ENCODE data around the gene CEBPB. TPM values are rescaled to one million over a fixed set of nuclear protein-coding genes. Genes with fewer than 3 reads are reported as not detected.
"Not testable (repeated sequence)": the region's sequence is repeated elsewhere in the genome, so short reads cannot be mapped to it uniquely, and the experiment has no call there.

Gene CEBPB
- total RNA-seq, 4 donors from 2014 or later: 105 to 195 (median 144) TPM

GRCh38 chr20:50200482-50201104 lies 10.0 kb downstream of the CEBPB start:
- 96% methylated on average over 3 of the region's 6 CpGs for WGBS
- Histone ChIP-seq H3K36me3 (no peaks in the 10 kb centered on the region), H3K4me1 (peaks cover 0 to 11% (median 6%) of the 10 kb centered on the region in 4 donors), H3K27me3 (no peaks in the 10 kb centered on the region), H3K4me3 (no peak overlapping the region), H3K9me3 (peaks cover 0 to 6% (median 0%) of the 10 kb centered on the region in 4 donors), H3K27ac (replicated peaks in 1 of 4) (no peak overlapping the region)
- intact Hi-C loops (cut with DNase I): loop anchor here (5.0 kb wide), 1 partner anchor 72 kb away; no protein-coding TSS in a partner anchor
- TF ChIP-seq EP300 (IDR thresholded peaks at IDR 0.05): no peak
- no peak for TF ChIP-seq POLR2A (IDR thresholded peaks at IDR 0.05; ENCODE audit: low read depth)
- no peak for TF ChIP-seq CTCF (IDR thresholded peaks at IDR 0.05)
- no peak for TF ChIP-seq POLR2AphosphoS5 (IDR thresholded peaks at IDR 0.05)
- no peak for DNase-seq (ENCODE audit: extremely low spot score)

GRCh38 chr20:50201710-50202109 lies 11.1 kb downstream of the CEBPB start:
- not testable (repeated sequence) for H3K9me3 ChIP-seq; H3K27ac ChIP-seq (replicated peaks in 1 of 4); DNase-seq (ENCODE audit: extremely low spot score); H3K4me1 ChIP-seq; H3K27me3 ChIP-seq; H3K4me3 ChIP-seq; H3K36me3 ChIP-seq
- 95% methylated on average over 7 of the region's 7 CpGs for WGBS
- intact Hi-C loops (cut with DNase I): loop anchor here (5.0 kb wide), 1 partner anchor 71 kb away; no protein-coding TSS in a partner anchor

GRCh38 chr20:50202677-50203076 lies 12.0 kb downstream of the CEBPB start:
- H3K27me3 ChIP-seq: no peaks in the 10 kb centered on the region
- no peak for DNase-seq (ENCODE audit: extremely low spot score)
- WGBS: 92% methylated on average over 5 of the region's 5 CpGs
- no peaks in the 10 kb centered on the region for H3K36me3 ChIP-seq
- no peak overlapping the region for H3K4me3 ChIP-seq
- no peak for TF ChIP-seq CTCF (IDR thresholded peaks at IDR 0.05)
- intact Hi-C loops (cut with DNase I): loop anchor here (5.0 kb wide), 1 partner anchor 70 kb away; no protein-coding TSS in a partner anchor
- peaks cover 0 to 6% (median 0%) of the 10 kb centered on the region in 4 donors for H3K9me3 ChIP-seq
- peaks cover 0 to 4% (median 2%) of the 10 kb centered on the region in 4 donors for H3K4me1 ChIP-seq
- no peak overlapping the region for H3K27ac ChIP-seq (replicated peaks in 1 of 4)

GRCh38 chr20:50203951-50204937 lies 13.6 kb downstream of the CEBPB start:
- no peak overlapping the region for H3K4me3 ChIP-seq
- H3K9me3 ChIP-seq: peaks cover 0 to 6% (median 0%) of the 10 kb centered on the region in 4 donors
- H3K4me1 ChIP-seq: no peaks in the 10 kb centered on the region
- WGBS: 97% methylated on average over 4 of the region's 5 CpGs
- intact Hi-C loops (cut with DNase I): loop anchor here (5.0 kb wide), 1 partner anchor 68 kb away; no protein-coding TSS in a partner anchor
- H3K36me3 ChIP-seq: no peaks in the 10 kb centered on the region
- no peak overlapping the region for H3K27ac ChIP-seq (replicated peaks in 1 of 4)
- DNase-seq (ENCODE audit: extremely low spot score): no peak
- H3K27me3 ChIP-seq: no peaks in the 10 kb centered on the region
- no peak for TF ChIP-seq POLR2A (IDR thresholded peaks at IDR 0.05; ENCODE audit: low read depth)
- no peak for TF ChIP-seq EP300 (IDR thresholded peaks at IDR 0.05)
- TF ChIP-seq CTCF (IDR thresholded peaks at IDR 0.05): no peak
- no peak for TF ChIP-seq POLR2AphosphoS5 (IDR thresholded peaks at IDR 0.05)

GRCh38 chr20:50207026-50207425 lies 16.4 kb downstream of the CEBPB start:
- no peak overlapping the region for H3K4me3 ChIP-seq
- no peaks in the 10 kb centered on the region for H3K36me3 ChIP-seq
- DNase-seq (ENCODE audit: extremely low spot score): no peak
- no peaks in the 10 kb centered on the region for H3K27me3 ChIP-seq
- WGBS: 63% methylated on average over 1 of the region's 1 CpG
- H3K9me3 ChIP-seq: no peaks in the 10 kb centered on the region
- H3K27ac ChIP-seq (replicated peaks in 1 of 4): no peak overlapping the region
- intact Hi-C loops (cut with DNase I): no loop called here
- TF ChIP-seq CTCF (IDR thresholded peaks at IDR 0.05) (no peak), POLR2AphosphoS5 (IDR thresholded peaks at IDR 0.05) (no peak), POLR2A (IDR thresholded peaks at IDR 0.05; ENCODE audit: low read depth) (no peak), EP300 (IDR thresholded peaks at IDR 0.05) (no peak)
- no peaks in the 10 kb centered on the region for H3K4me1 ChIP-seq

Measured in esophagus muscularis mucosa (tissue), 4 donors.